A204.1 (cell line): Measurements from ENCODE around the gene HPDL.
"Not testable (repeated sequence)": the region's sequence is repeated elsewhere in the genome, so short reads cannot be mapped to it uniquely, and the experiment has no call there.

Experiments
- FAIRE-seq: peaks from 2 replicates; lab custom pipeline; 2012; peaks lifted over from hg19 to GRCh38; lab: Jason Lieb, UNC

HPDL gene

DNA sequence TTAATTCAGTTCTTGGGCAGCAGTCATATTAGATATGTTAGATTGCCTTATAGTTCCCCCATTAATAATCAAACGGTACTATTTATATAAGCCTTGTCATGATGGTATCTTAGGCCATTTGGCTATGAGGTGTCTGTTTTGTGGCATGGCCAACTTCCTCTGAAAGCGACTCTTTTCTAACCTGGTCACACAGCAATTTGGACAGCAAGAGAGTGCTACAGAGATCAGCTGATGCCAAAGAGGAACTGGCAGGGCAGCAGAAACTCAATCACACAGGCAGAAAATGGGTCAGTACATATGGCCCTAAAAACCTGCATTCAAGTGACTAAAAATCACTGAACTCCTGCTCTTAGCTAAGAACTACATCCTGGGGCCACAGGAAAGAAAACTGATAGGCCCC lies 27.0 kb downstream of the HPDL start:
- no peak for FAIRE-seq

DNA sequence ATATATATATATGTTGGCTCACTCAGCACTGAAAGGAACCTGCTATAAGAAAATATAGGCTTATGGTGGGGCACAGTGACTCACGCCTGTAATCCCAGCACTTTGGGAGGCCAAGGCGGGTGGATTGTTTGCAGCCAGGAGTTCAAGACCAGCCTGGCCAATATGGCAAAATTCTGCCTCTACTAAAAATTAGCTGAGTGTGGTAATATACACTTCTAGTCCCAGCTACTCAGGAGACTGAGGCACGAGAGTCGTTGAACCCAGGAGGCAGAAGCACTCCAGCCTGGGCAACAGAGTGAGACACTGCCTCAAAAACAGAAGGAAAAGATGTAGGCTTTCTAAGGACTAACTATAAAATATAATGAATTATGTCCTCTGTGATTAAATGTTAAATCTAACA lies 28.1 kb downstream of the HPDL start:
- FAIRE-seq: no peak

DNA sequence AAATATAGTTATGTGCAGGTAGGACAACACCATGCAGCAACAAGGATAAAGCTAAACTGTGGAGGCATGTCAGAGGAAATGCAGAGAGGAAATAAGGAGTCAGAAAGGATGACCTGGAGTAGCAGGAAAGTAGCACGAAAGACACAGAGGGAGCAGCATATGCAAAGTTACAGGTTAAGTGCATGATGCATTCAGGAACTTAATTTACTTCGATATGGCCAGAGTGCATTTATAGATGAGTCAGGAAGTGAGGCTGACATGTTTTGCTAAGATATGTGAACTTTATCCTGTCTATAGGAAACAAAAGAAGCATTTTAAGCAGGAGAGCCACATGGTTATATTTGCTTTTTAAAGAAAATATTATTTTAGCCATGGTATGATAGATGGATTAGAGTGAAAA lies 29.0 kb downstream of the HPDL start:
- no peak for FAIRE-seq

DNA sequence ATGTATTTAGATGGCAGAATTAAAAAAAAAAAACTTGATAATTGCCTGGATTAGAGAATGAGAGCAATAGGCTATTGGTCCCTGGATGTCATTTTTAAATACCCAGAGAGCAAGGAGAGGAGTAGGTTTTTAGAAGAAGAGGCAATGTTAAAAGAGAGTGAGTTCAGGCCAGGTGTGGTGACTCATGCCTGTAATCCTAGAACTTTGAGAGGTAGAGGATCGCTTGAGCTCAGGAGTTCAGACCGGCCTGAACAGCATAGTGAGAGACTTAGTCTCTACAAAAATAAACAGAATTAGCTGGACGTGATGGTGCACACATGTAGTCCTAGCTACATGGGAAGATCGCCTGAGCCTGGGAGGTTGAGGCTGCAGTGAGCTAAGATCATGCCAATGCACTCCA lies 29.5 kb downstream of the HPDL start:
- FAIRE-seq: no peak

DNA sequence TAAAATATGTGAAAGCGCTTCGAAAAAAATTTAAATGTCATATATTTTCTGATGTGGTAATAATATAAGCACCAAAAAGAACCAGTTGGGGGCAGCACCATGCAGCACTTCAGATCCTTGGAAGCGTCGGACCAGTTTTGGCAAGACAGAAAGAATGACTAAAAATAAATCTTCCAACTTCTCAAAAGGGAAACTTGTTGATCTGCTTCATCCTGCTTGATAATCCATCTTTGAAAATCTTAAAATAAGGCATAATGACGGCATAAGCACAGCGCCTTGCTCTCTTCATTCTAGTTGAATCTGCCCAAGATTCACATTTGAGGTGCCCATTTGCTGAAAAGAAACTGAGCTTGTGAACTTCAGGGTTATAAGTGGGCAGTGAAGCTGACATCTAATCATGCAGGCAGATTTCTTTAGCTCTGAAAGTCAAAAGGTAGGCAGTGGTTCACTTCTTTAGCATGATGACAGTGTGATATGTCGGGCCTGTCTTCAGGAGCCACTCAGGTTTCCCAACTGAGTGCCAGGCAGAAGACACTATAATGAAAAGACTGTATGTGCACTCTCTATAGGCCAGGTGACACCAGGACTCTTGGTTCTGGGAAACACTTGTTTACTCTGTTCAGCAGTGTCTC lies 33.3 kb downstream of the HPDL start:
- peak; percentile 97 for FAIRE-seq

DNA sequence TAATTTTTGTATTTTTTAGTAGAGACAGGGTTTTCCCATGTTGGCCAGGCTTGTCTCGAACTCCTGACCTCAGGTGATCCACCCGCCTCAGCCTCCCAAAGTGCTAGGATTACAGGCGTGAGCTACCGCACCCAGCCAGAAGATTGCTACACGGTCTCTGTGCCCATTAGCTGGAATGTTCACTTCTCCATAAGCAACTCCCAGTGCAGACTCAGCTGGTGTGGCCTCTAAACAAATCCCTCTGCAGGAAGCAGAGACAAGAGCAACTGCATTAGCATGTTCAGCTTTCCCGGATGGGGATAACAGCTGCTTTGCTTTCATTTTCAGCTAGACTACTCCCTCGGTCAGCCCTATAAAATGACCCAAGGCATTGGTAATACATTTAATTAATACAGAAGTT lies 34.3 kb downstream of the HPDL start:
- not testable (repeated sequence) for FAIRE-seq

- no peak for FAIRE-seq
These were observed 37.6 kb downstream of the HPDL start for GRCh38 chr1:45364294-45364693.

DNA sequence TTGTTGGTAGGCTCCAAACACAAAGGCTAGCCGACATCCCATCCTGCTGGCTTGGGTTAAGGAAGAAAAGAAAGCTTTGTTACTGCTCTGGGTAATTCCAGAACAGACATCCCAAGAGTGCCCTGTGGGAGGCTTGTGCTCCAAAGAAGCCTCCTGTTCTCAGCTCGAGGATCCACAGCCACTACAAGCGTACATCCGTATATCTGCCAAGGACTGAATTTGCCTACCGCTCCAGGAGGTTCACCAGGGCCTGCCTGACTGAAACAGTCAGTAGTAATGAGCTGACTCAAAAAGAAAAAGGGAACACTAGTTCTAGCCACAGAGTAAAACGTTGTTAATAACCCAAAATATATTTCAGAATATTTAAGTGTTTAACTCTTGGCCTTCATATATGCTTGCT lies 38.4 kb downstream of the HPDL start:
- no peak for FAIRE-seq

- FAIRE-seq: no peak
These were observed 43.9 kb downstream of the HPDL start for GRCh38 chr1:45370575-45370974.

- no peak for FAIRE-seq
These were observed 46.9 kb downstream of the HPDL start for GRCh38 chr1:45373573-45373972.

GRCh38 chr1:45375104-45376090 lies 48.7 kb downstream of the HPDL start:
- no peak for FAIRE-seq

- FAIRE-seq: no peak
These were observed 51.5 kb downstream of the HPDL start for GRCh38 chr1:45378184-45378583.
